A549 (cell line): ENCODE measurements around the gene SKI. TPM values are rescaled to one million over a fixed set of nuclear protein-coding genes. Genes with fewer than 3 reads are reported as not detected.
A peak's percentile ranks its signal among the peaks of the same experiment; 100 is the strongest.

Experiments
- ATAC-seq, 2 experiments: fragments of 200-7000 bp in 1 of 2; fragments of >200 bp in 1 of 2; cut with Nextera tagmentation in 1 of 2; cut with Tn5 transposase in 1 of 2; 3 replicates each; pipeline versions ENCODE4 v1.8.0 to v1.9.1; 2018 to 2020; ENCODE audit warnings: mild to moderate bottlenecking in 1 of 2, moderate library complexity in 1 of 2
- CTCF ChIA-PET: fragments of 300-600 bp; sonication (Branson Sonifier 250); formaldehyde crosslinking; extraction: SDS; loops from one replicate; lab custom pipeline; 2021; ENCODE audit warnings: antibody characterized with exemption, inconsistent platforms; lab: Yijun Ruan, JAX
- POLR2A ChIA-PET: fragments of 350-600 bp; formaldehyde crosslinking; extraction: SDS; loops from one replicate; lab custom pipeline; 2021; ENCODE audit warnings: antibody characterized with exemption, inconsistent platforms; lab: Yijun Ruan, JAX
- DNase-seq, 2 experiments: peaks; one replicate each; pipeline versions ENCODE4 v3.0.0 to v3.0.0-alpha.2; 2011 to 2016; ENCODE audit warnings: low read depth in 1 of 2, low spot score in 1 of 2
- FAIRE-seq: peaks from 2 replicates; lab custom pipeline; 2011; peaks lifted over from hg19 to GRCh38; lab: Jason Lieb, UNC
- H3K27ac ChIP-seq, 2 experiments: fragments of >200 bp; sonication (Bioruptor Twin); formaldehyde crosslinking; 3 replicates each; pipeline ENCODE4 v1.5.1; 2016 to 2017
- H3K4me1 ChIP-seq: fragments of >200 bp; sonication (Bioruptor Twin); formaldehyde crosslinking; 3 replicates; pipeline ENCODE4 v1.6.1; 2016
- H3K4me2 ChIP-seq: fragments of >200 bp; sonication (Bioruptor Twin); formaldehyde crosslinking; 3 replicates; pipeline ENCODE4 v1.6.1; 2016
- H3K4me3 ChIP-seq: fragments of >200 bp; sonication (Bioruptor Twin); formaldehyde crosslinking; 3 replicates; pipeline ENCODE4 v1.5.1; 2016
- H3K9me3 ChIP-seq: fragments of >200 bp; sonication (Bioruptor Twin); formaldehyde crosslinking; 3 replicates; pipeline ENCODE4 v1.6.1; 2016
- CBX2 ChIP-seq: fragments of 200-600 bp; sonication (generic); IDR thresholded peaks from 2 replicates; pipeline ENCODE4 v1.6.1; 2016; ENCODE audit warnings: low read depth, mild to moderate bottlenecking, borderline replicate concordance
- CBX8 ChIP-seq: fragments of 200-600 bp; sonication (generic); IDR thresholded peaks from 2 replicates; pipeline ENCODE4 v1.6.1; 2016
- CTCF ChIP-seq: fragments of >200 bp; sonication (Bioruptor Twin); formaldehyde crosslinking; IDR thresholded peaks from 3 replicates; pipeline ENCODE4 v1.5.1; 2016
- EHMT2 ChIP-seq: fragments of 200-600 bp; sonication (generic); IDR thresholded peaks from 2 replicates; pipeline ENCODE4 v1.6.1; 2016; ENCODE audit warnings: antibody characterized with exemption, low read depth, mild to moderate bottlenecking, moderate library complexity
- ESRRA ChIP-seq: fragments of 150-350 bp; IDR thresholded peaks from 2 replicates; pipeline ENCODE4 v1.6.1; 2014; ENCODE audit warnings: mild to moderate bottlenecking, low read length, borderline replicate concordance
- FOSB ChIP-seq: fragments of 250-450 bp; sonication (Bioruptor Pico); IDR thresholded peaks from 2 replicates; pipeline ENCODE4 v1.5.0; 2020; ENCODE audit warnings: mild to moderate bottlenecking, moderate library complexity
- FOSL2 ChIP-seq, 2 experiments: fragments of 450-650 bp in 1 of 2; fragments of >200 bp in 1 of 2; sonication (Bioruptor Twin) in 1 of 2; formaldehyde crosslinking; IDR thresholded peaks; 2 replicates each; pipeline versions ENCODE4 v1.5.0 to v1.6.1; 2016 to 2020; ENCODE audit warnings: mild to moderate bottlenecking in 1 of 2, moderate library complexity in 1 of 2
- GATA3 ChIP-seq: IDR thresholded peaks from 2 replicates; pipeline ENCODE4 v1.6.1; 2012; ENCODE audit warnings: borderline replicate concordance
- HDAC2 ChIP-seq: fragments of 200-600 bp; sonication (generic); IDR thresholded peaks from 2 replicates; pipeline ENCODE4 v1.6.1; 2016
- HEYL ChIP-seq: fragments of 250-450 bp; sonication (Bioruptor Pico); IDR thresholded peaks from 2 replicates; pipeline ENCODE4 v1.8.0; 2021; ENCODE audit warnings: mild to moderate bottlenecking, moderate library complexity
- JUN ChIP-seq, 2 experiments: fragments of >200 bp; sonication (Bioruptor Twin); formaldehyde crosslinking; IDR thresholded peaks; 2 replicates in 1 of 2; 3 replicates in 1 of 2; pipeline ENCODE4 v1.6.1; 2016 to 2017
- JUNB ChIP-seq: fragments of >200 bp; sonication (Bioruptor Twin); formaldehyde crosslinking; IDR thresholded peaks from 2 replicates; pipeline ENCODE4 v1.6.1; 2016
- KDM1A ChIP-seq: fragments of 200-600 bp; sonication (generic); IDR thresholded peaks from 2 replicates; pipeline ENCODE4 v1.6.1; 2016; ENCODE audit warnings: low read depth, mild to moderate bottlenecking
- MAZ ChIP-seq: fragments of 150-350 bp; IDR thresholded peaks from 2 replicates; pipeline ENCODE4 v1.6.1; 2014; ENCODE audit warnings: antibody characterized with exemption, low read depth, low read length, borderline replicate concordance
- PBX3 ChIP-seq: IDR thresholded peaks from 2 replicates; pipeline ENCODE4 v1.6.1; 2012
- POLR2AphosphoS2 ChIP-seq: conservative IDR thresholded peaks from 2 replicates; pipeline ENCODE4 v1.6.1; 2012; ENCODE audit warnings: low read length, improper control_type of control experiment, inconsistent platforms
- RAD21 ChIP-seq, 2 experiments: fragments of >200 bp in 1 of 2; sonication (Bioruptor Twin) in 1 of 2; formaldehyde crosslinking in 1 of 2; IDR thresholded peaks in 1 of 2; conservative IDR thresholded peaks in 1 of 2; 2 replicates in 1 of 2; 3 replicates in 1 of 2; pipeline ENCODE4 v1.6.1; 2012 to 2018; ENCODE audit warnings: inconsistent platforms in 1 of 2
- RARB ChIP-seq: fragments of 250-450 bp; sonication (Bioruptor Pico); IDR thresholded peaks from 2 replicates; pipeline ENCODE4 v1.8.0; 2021; ENCODE audit warnings: mild to moderate bottlenecking, moderate library complexity
- SMC3 ChIP-seq: fragments of >200 bp; sonication (Bioruptor Twin); formaldehyde crosslinking; IDR thresholded peaks from 3 replicates; pipeline ENCODE4 v1.6.1; 2018; ENCODE audit warnings: inconsistent platforms
- SREBF2 ChIP-seq: fragments of 450-650 bp; IDR thresholded peaks from 2 replicates; pipeline ENCODE4 v1.6.1; 2014; ENCODE audit warnings: mild to moderate bottlenecking, moderate library complexity
- TFCP2L1 ChIP-seq: fragments of 250-450 bp; sonication (Bioruptor Pico); IDR thresholded peaks from 2 replicates; pipeline ENCODE4 v1.5.0; 2021; ENCODE audit warnings: mild to moderate bottlenecking
- USF2 ChIP-seq: fragments of 450-650 bp; IDR thresholded peaks from 2 replicates; pipeline ENCODE4 v1.6.1; 2014; ENCODE audit warnings: antibody characterized with exemption
- ZNF302 ChIP-seq: fragments of 250-450 bp; sonication (Bioruptor Pico); IDR thresholded peaks from 2 replicates; pipeline ENCODE4 v1.9.0; 2021; ENCODE audit warnings: inconsistent platforms, mild to moderate bottlenecking, moderate library complexity
- WGBS: methylation state at CpG from one replicate; pipeline ENCODE4 v1.1.6; 2017; ENCODE audit errors: missing lambda C conversion rate; 5-methylcytosine and 5-hydroxymethylcytosine counted together
- polyA plus RNA-seq, 4 experiments: library from polyadenylated mRNA; depleted of rRNA in 3 of 4; stranded (reverse); fragments of >200 nt; fragmentation: RNase III in 1 of 4; extraction: RNeasy Plus Mini Kit Qiagen cat#74134 plus additional on column Dnase treatment in 1 of 4; gene quantifications; 2 replicates in 3 of 4; 3 replicates in 1 of 4; pipeline ENCODE4 v1.2.3, GENCODE V29; 2011 to 2017

The SKI gene
- polyA plus RNA-seq, 2 of the 4 experiments (the other 2 are of a cell fraction), result 2.8 to 12.0 TPM

GRCh38 chr1:2237773-2238172, 9.7 kb downstream of the SKI start:
- ATAC-seq, result peak in 1 of 2 experiments; percentile 53; a peak in 3 of 6 replicates
- H3K4me1 ChIP-seq, result peaks cover 40% of the 10 kb centered on the region
- 70% methylated on average over 14 of the region's 19 CpGs for WGBS
- FAIRE-seq, result no peak
- H3K4me2 ChIP-seq, result no peak overlapping the region
- ChIA-PET POLR2A (no interaction called here), CTCF (interaction anchor here (0.6 to 1.5 kb wide), 2 partner anchors 143 to 155 kb away, joined by 3 read pairs; no protein-coding TSS in a partner anchor)
- H3K9me3 ChIP-seq, result no peaks in the 10 kb centered on the region
- H3K27ac ChIP-seq, result peak overlapping the region in 1 of 2 experiments; percentile 50; a peak in 2 of 6 replicates
- DNase-seq, result peak in 1 of 2 experiments; percentile 35
- TF ChIP-seq FOSB (CRISPR knock-in tag), result no peak
- TF ChIP-seq RAD21 (conservative IDR thresholded peaks at IDR 0.05 in 1 of 2, IDR thresholded peaks at IDR 0.05 in 1 of 2), result 0 out of 5 replicates have a peak, but pooled peaks of 1 of the 2 experiments have one; percentile 9
- H3K4me3 ChIP-seq, result no peak overlapping the region

GRCh38 chr1:2238361-2239012, 10.4 kb downstream of the SKI start:
- no peak overlapping the region for H3K4me2 ChIP-seq
- no peak for FAIRE-seq
- no peak for ATAC-seq
- ChIA-PET POLR2A (no interaction called here), CTCF (interaction anchor here (1.0 kb wide), 1 partner anchor 44 kb away, joined by 3 read pairs; the partner anchor contains the start of gene FAAP20)
- H3K4me3 ChIP-seq, result no peak overlapping the region
- peak overlapping the region in 1 of 2 experiments; percentile 50; a peak in 1 of 6 replicates for H3K27ac ChIP-seq
- TF ChIP-seq CTCF, result no peak
- TF ChIP-seq ESRRA, result no peak
- no peak for TF ChIP-seq JUNB
- TF ChIP-seq EHMT2, result no peak
- TF ChIP-seq HDAC2, result no peak
- TF ChIP-seq JUN (IDR thresholded peaks at IDR 0.05), result no peak
- TF ChIP-seq HEYL, result no peak
- TF ChIP-seq KDM1A, result no peak
- TF ChIP-seq MAZ, result no peak
- no peak for TF ChIP-seq USF2
- 96% methylated on average over 16 of the region's 25 CpGs for WGBS
- peaks cover 33% of the 10 kb centered on the region for H3K4me1 ChIP-seq
- no peaks in the 10 kb centered on the region for H3K9me3 ChIP-seq
- no peak for DNase-seq

GRCh38 chr1:2239013-2239370, 10.9 kb downstream of the SKI start:
- FAIRE-seq, result no peak
- no peak overlapping the region for H3K4me3 ChIP-seq
- TF ChIP-seq GATA3 (no peak), SREBF2 (no peak), ZNF302 (CRISPR knock-in tag) (no peak), USF2 (no peak), PBX3 (no peak), SMC3 (no peak), TFCP2L1 (no peak), RARB (no peak), POLR2AphosphoS2 (no peak), CBX2 (no peak), CBX8 (no peak), FOSL2 (IDR thresholded peaks at IDR 0.05) (no peak), FOSL2 (CRISPR knock-in tag; IDR thresholded peaks at IDR 0.05) (no peak)
- TF ChIP-seq, all 56 proteins: peak for 0
- 88% methylated on average over 6 of the region's 6 CpGs for WGBS
- DNase-seq, result no peak
- Histone ChIP-seq H3K4me1 (peaks cover 28% of the 10 kb centered on the region), H3K4me2 (no peak overlapping the region), H3K27ac (no peak overlapping the region; a peak in 1 of 6 replicates), H3K9me3 (no peaks in the 10 kb centered on the region)
- no peak for ATAC-seq
- CTCF ChIA-PET, result interaction anchor here (0.9 to 1.0 kb wide), 2 partner anchors 27 to 44 kb away, joined by 3 read pairs; partner anchors contain the start of gene FAAP20
- POLR2A ChIA-PET, result no interaction called here
